Activated CD8-positive, alpha-beta memory T cell treated with anti-CD3 and anti-CD28 coated beads for 4 hours (primary cell): ENCODE data around the gene NAA10.

ENCODE experiments used
- DNase-seq, 2 donors: peaks; one replicate each; pipeline ENCODE4 v3.0.0-alpha.2; 2020; ENCODE audit warnings: low read depth in 2 of 2

Gene NAA10

GRCh38 chrX:153927922-153928760, 6.7 kb downstream of the NAA10 start:
- peak; percentile 84 to 86 for DNase-seq

- no peak for DNase-seq
Observed at GRCh38 chrX:153927672-153927921, 7.2 kb downstream of the NAA10 start.

GRCh38 chrX:153926858-153927671, 7.8 kb downstream of the NAA10 start:
- DNase-seq: peak; percentile 52 to 55

- no peak for DNase-seq
Observed at GRCh38 chrX:153926552-153926857, 8.3 kb downstream of the NAA10 start.

- no peak for DNase-seq
Observed at GRCh38 chrX:153925739-153926551, 8.9 kb downstream of the NAA10 start, which contains the start of gene ARHGAP4. ARHGAP4 (minus strand) TSS chrX:153926264; CDS start chrX:153926202, 62 bp downstream.

- DNase-seq: no peak
Observed at GRCh38 chrX:153925387-153925738, 9.5 kb downstream of the NAA10 start.

- no peak for DNase-seq
Observed at GRCh38 chrX:153924149-153924861, 10.5 kb downstream of the NAA10 start.

GRCh38 chrX:153922932-153923857, 11.6 kb downstream of the NAA10 start:
- no peak for DNase-seq

- DNase-seq: no peak
Observed at GRCh38 chrX:153921511-153922446, 13.1 kb downstream of the NAA10 start.

- DNase-seq: no peak
Observed at GRCh38 chrX:153921070-153921469, 13.8 kb downstream of the NAA10 start.

- DNase-seq: no peak
Observed at GRCh38 chrX:153920546-153920945, 14.3 kb downstream of the NAA10 start.

- DNase-seq: no peak
Observed at GRCh38 chrX:153919281-153919680, 15.6 kb downstream of the NAA10 start.

- DNase-seq: no peak
Observed at GRCh38 chrX:153917869-153918268, 17.0 kb downstream of the NAA10 start.

- no peak for DNase-seq
Observed at GRCh38 chrX:153913701-153914100, 21.1 kb downstream of the NAA10 start.

GRCh38 chrX:153913211-153913610, 21.6 kb downstream of the NAA10 start:
- no peak for DNase-seq

- DNase-seq: no peak
Observed at GRCh38 chrX:153911798-153912197, 23.0 kb downstream of the NAA10 start.

- no peak for DNase-seq
Observed at GRCh38 chrX:153910446-153910845, 24.4 kb downstream of the NAA10 start.

GRCh38 chrX:153909980-153910360, 24.9 kb downstream of the NAA10 start:
- DNase-seq: no peak
